ENCODE results near the gene PNMA5. TPM values are rescaled to one million over a fixed set of nuclear protein-coding genes. Genes with fewer than 3 reads are reported as not detected.
A peak's percentile ranks its signal among the peaks of the same experiment; 100 is the strongest.

The PNMA5 gene
- total and polyA plus RNA-seq, 3 experiments from 2014 or later, result not detected

GRCh38 chrX:152958524-152959465 lies 35.1 kb downstream of the PNMA5 start:
- H3K4me1 ChIP-seq (ENCODE audit: insufficient read depth, low read length), result peaks cover 4% of the 10 kb centered on the region
- H3K36me3 Mint-ChIP-seq, result no peaks in the 10 kb centered on the region

GRCh38 chrX:152958047-152958446 lies 35.9 kb downstream of the PNMA5 start:
- Mint-ChIP-seq H3K4me1 (peaks cover 3 to 17% (median 10%) of the 10 kb centered on the region in 3 donors), H3K36me3 (no peaks in the 10 kb centered on the region), H3K9me3 (no peaks in the 10 kb centered on the region), H3K27me3 (peaks cover 0 to 1% of the 10 kb centered on the region in 2 donors), H3K4me3 (peak overlapping the region; percentile 32 to 88 (median 53)), H3K27ac (peak overlapping the region in 6 of 8 donors; percentile 57 to 95 (median 86))
- POLR2A ChIA-PET, result interaction anchor here (0.5 to 2.0 kb wide), 2 partner anchors 16 to 415 kb away, joined by 5 to 7 read pairs; no protein-coding TSS in a partner anchor
- Histone ChIP-seq H3K4me1 (ENCODE audit: insufficient read depth, low read length) (peaks cover 4% of the 10 kb centered on the region), H3K4me3 (ENCODE audit: low read length) (no peak overlapping the region), H3K36me3 (ENCODE audit: insufficient read depth, low read length) (no peaks in the 10 kb centered on the region), H3K9me3 (ENCODE audit: low read length) (no peaks in the 10 kb centered on the region), H3K27ac (ENCODE audit: low read depth, low read length) (peak overlapping the region; percentile 54), H3K27me3 (ENCODE audit: insufficient read depth, low read length, poor library complexity, severe bottlenecking) (no peaks in the 10 kb centered on the region)
- DNase-seq, result no peak
- CTCF ChIA-PET, result interaction anchor here (1.0 to 3.4 kb wide), 4 partner anchors 10 to 549 kb away, joined by 3 to 19 read pairs (median 10); no protein-coding TSS in a partner anchor

More at GRCh38 chrX:152958524-152959465, 35.1 kb downstream of the PNMA5 start:
- Histone ChIP-seq H3K27me3 (ENCODE audit: insufficient read depth, low read length, poor library complexity, severe bottlenecking) (no peaks in the 10 kb centered on the region), H3K9me3 (ENCODE audit: low read length) (no peaks in the 10 kb centered on the region), H3K4me3 (ENCODE audit: low read length) (no peak overlapping the region), H3K36me3 (ENCODE audit: insufficient read depth, low read length) (no peaks in the 10 kb centered on the region), H3K27ac (ENCODE audit: low read depth, low read length) (peak overlapping the region; percentile 54)
- CTCF ChIA-PET, result interaction anchor here (0.7 to 3.4 kb wide), 6 partner anchors 11 to 698 kb away, joined by 3 to 19 read pairs (median 4); no protein-coding TSS in a partner anchor
- peak overlapping the region; percentile 84 to 96 (median 88) for H3K27ac Mint-ChIP-seq
- POLR2A ChIA-PET, result interaction anchor here (0.5 to 2.0 kb wide), 3 partner anchors 17 to 509 kb away, joined by 4 to 7 read pairs (median 5); no protein-coding TSS in a partner anchor
- no peaks in the 10 kb centered on the region for H3K9me3 Mint-ChIP-seq
- H3K4me1 Mint-ChIP-seq, result peaks cover 3 to 17% (median 10%) of the 10 kb centered on the region in 3 donors
- H3K27me3 Mint-ChIP-seq, result no peaks in the 10 kb centered on the region
- DNase-seq, result peak; percentile 81 to 93 (median 89)
- H3K4me3 Mint-ChIP-seq, result peak overlapping the region; percentile 70 to 88 (median 79)

- Histone ChIP-seq H3K36me3 (ENCODE audit: insufficient read depth, low read length) (no peaks in the 10 kb centered on the region), H3K27me3 (ENCODE audit: insufficient read depth, low read length, poor library complexity, severe bottlenecking) (no peaks in the 10 kb centered on the region), H3K9me3 (ENCODE audit: low read length) (no peaks in the 10 kb centered on the region), H3K4me1 (ENCODE audit: insufficient read depth, low read length) (no peaks in the 10 kb centered on the region), H3K4me3 (ENCODE audit: low read length) (no peak overlapping the region), H3K27ac (ENCODE audit: low read depth, low read length) (no peak overlapping the region)
- Mint-ChIP-seq H3K4me3 (no peak overlapping the region), H3K9me3 (no peaks in the 10 kb centered on the region), H3K4me1 (no peaks in the 10 kb centered on the region), H3K27ac (no peak overlapping the region), H3K36me3 (peaks cover 0 to 21% (median 0%) of the 10 kb centered on the region in 3 donors), H3K27me3 (peaks cover 0 to 9% of the 10 kb centered on the region in 2 donors)
- POLR2A ChIA-PET, result no interaction called here
- CTCF ChIA-PET, result no interaction called here
- DNase-seq, result no peak
Observed at GRCh38 chrX:152950786-152951185, 43.1 kb downstream of the PNMA5 start.

GRCh38 chrX:152949114-152949513 lies 44.8 kb downstream of the PNMA5 start:
- Histone ChIP-seq H3K4me3 (ENCODE audit: low read length) (no peak overlapping the region), H3K36me3 (ENCODE audit: insufficient read depth, low read length) (no peaks in the 10 kb centered on the region), H3K27ac (ENCODE audit: low read depth, low read length) (no peak overlapping the region), H3K4me1 (ENCODE audit: insufficient read depth, low read length) (no peaks in the 10 kb centered on the region), H3K27me3 (ENCODE audit: insufficient read depth, low read length, poor library complexity, severe bottlenecking) (no peaks in the 10 kb centered on the region), H3K9me3 (ENCODE audit: low read length) (no peaks in the 10 kb centered on the region)
- no peak for DNase-seq
- H3K27ac Mint-ChIP-seq, result peak overlapping the region in 1 of 8 donors; percentile 76
- H3K27me3 Mint-ChIP-seq, result peaks cover 0 to 11% of the 10 kb centered on the region in 2 donors
- H3K4me1 Mint-ChIP-seq, result no peaks in the 10 kb centered on the region
- H3K36me3 Mint-ChIP-seq, result peaks cover 0 to 23% (median 0%) of the 10 kb centered on the region in 3 donors
- H3K9me3 Mint-ChIP-seq, result no peaks in the 10 kb centered on the region
- POLR2A ChIA-PET, result no interaction called here
- H3K4me3 Mint-ChIP-seq, result no peak overlapping the region
- CTCF ChIA-PET, result no interaction called here

GRCh38 chrX:152946681-152947080 lies 47.2 kb downstream of the PNMA5 start:
- H3K4me3 Mint-ChIP-seq, result no peak overlapping the region
- Histone ChIP-seq H3K27ac (ENCODE audit: low read depth, low read length) (no peak overlapping the region), H3K4me1 (ENCODE audit: insufficient read depth, low read length) (peaks cover 8% of the 10 kb centered on the region), H3K27me3 (ENCODE audit: insufficient read depth, low read length, poor library complexity, severe bottlenecking) (no peaks in the 10 kb centered on the region), H3K36me3 (ENCODE audit: insufficient read depth, low read length) (no peaks in the 10 kb centered on the region), H3K9me3 (ENCODE audit: low read length) (no peaks in the 10 kb centered on the region), H3K4me3 (ENCODE audit: low read length) (no peak overlapping the region)
- H3K36me3 Mint-ChIP-seq, result peaks cover 0 to 23% (median 0%) of the 10 kb centered on the region in 3 donors
- ChIA-PET POLR2A (no interaction called here), CTCF (interaction anchor here (0.8 kb wide), 1 partner anchor 721 kb away, joined by 3 read pairs; no protein-coding TSS in a partner anchor)
- H3K4me1 Mint-ChIP-seq, result peaks cover 0 to 4% (median 3%) of the 10 kb centered on the region in 3 donors
- no peaks in the 10 kb centered on the region for H3K9me3 Mint-ChIP-seq
- H3K27ac Mint-ChIP-seq, result no peak overlapping the region
- no peak for DNase-seq
- peaks cover 0 to 10% of the 10 kb centered on the region in 2 donors for H3K27me3 Mint-ChIP-seq

GRCh38 chrX:152945021-152945979 lies 48.6 kb downstream of the PNMA5 start:
- Mint-ChIP-seq H3K27me3 (peaks cover 0 to 10% of the 10 kb centered on the region in 2 donors), H3K4me3 (no peak overlapping the region), H3K4me1 (peaks cover 6 to 9% (median 9%) of the 10 kb centered on the region in 3 donors), H3K36me3 (peaks cover 0 to 22% (median 0%) of the 10 kb centered on the region in 3 donors), H3K27ac (no peak overlapping the region), H3K9me3 (no peaks in the 10 kb centered on the region)
- no peak overlapping the region for H3K4me3 ChIP-seq (ENCODE audit: low read length)
- no peak for DNase-seq
- ChIA-PET CTCF (interaction anchor here (0.8 kb wide), 1 partner anchor 723 kb away, joined by 3 read pairs; no protein-coding TSS in a partner anchor), POLR2A (no interaction called here)
- H3K4me1 ChIP-seq (ENCODE audit: insufficient read depth, low read length), result peaks cover 8% of the 10 kb centered on the region
- H3K27me3 ChIP-seq (ENCODE audit: insufficient read depth, low read length, poor library complexity, severe bottlenecking), result no peaks in the 10 kb centered on the region
- no peak overlapping the region for H3K27ac ChIP-seq (ENCODE audit: low read depth, low read length)
- H3K9me3 ChIP-seq (ENCODE audit: low read length), result no peaks in the 10 kb centered on the region
- H3K36me3 ChIP-seq (ENCODE audit: insufficient read depth, low read length), result no peaks in the 10 kb centered on the region

- Mint-ChIP-seq H3K27me3 (peaks cover 0 to 10% of the 10 kb centered on the region in 2 donors), H3K4me1 (peaks cover 6 to 9% (median 9%) of the 10 kb centered on the region in 3 donors), H3K4me3 (no peak overlapping the region), H3K9me3 (no peaks in the 10 kb centered on the region), H3K36me3 (peaks cover 0 to 17% (median 0%) of the 10 kb centered on the region in 3 donors), H3K27ac (no peak overlapping the region)
- H3K27ac ChIP-seq (ENCODE audit: low read depth, low read length), result no peak overlapping the region
- no peaks in the 10 kb centered on the region for H3K36me3 ChIP-seq (ENCODE audit: insufficient read depth, low read length)
- H3K4me3 ChIP-seq (ENCODE audit: low read length), result no peak overlapping the region
- H3K4me1 ChIP-seq (ENCODE audit: insufficient read depth, low read length), result peaks cover 8% of the 10 kb centered on the region
- DNase-seq, result no peak
- ChIA-PET POLR2A (no interaction called here), CTCF (interaction anchor here (1.0 to 1.4 kb wide), 3 partner anchors 14 to 718 kb away, joined by 3 read pairs; no protein-coding TSS in a partner anchor)
- no peaks in the 10 kb centered on the region for H3K9me3 ChIP-seq (ENCODE audit: low read length)
- H3K27me3 ChIP-seq (ENCODE audit: insufficient read depth, low read length, poor library complexity, severe bottlenecking), result no peaks in the 10 kb centered on the region
Observed at GRCh38 chrX:152943826-152944225, 50.1 kb downstream of the PNMA5 start.
